ENCODE results near the gene ACVR1B. TPM values are rescaled to one million over a fixed set of nuclear protein-coding genes. Genes with fewer than 3 reads are reported as not detected.

Gene ACVR1B
- total and polyA plus RNA-seq, 9 of the 15 experiments (the other 6 are each of a cell fraction or from before 2014, with no cell fraction given), result 0.97 to 15.1 (median 6.8) TPM

DNA sequence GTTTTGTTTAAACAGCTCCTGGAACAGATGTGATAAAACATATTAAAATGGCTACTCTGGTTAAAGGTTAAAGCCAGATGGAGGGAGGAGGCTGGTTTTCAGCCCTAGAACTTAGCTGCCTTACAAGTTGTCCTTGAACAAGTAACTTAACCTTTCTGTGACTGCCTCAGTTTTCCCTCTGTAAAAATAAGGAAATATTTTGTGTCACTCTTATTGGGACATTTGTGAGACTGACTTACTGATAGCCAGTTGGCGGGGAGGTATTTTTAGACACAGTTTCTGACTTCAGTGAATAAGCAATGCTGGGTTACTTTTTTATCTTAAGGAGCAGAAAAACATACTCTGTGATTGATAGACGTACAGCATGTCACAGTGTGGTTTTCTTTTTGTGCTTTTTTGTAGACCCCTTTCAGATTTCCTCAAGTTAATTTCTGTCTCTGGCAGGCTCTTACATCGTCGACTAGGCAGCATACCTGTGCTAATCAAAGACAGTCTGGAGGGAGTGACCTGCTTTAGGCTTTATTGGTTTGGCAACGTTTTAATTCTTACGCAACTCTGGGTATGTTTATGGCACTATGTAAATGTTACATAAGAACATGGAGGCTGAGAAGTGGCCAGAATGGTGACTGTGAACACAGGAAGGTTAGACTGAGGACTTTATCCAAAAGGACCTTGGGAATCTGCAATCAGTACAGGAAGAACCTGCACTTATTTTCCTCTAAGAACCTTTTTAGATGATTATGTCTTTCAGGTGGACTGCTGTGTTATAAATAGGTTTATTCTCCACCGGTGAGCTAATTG is 3.3 kb downstream of the ACVR1B start (continued):
- TF ChIP-seq THRB (CRISPR knock-in tag; conservative IDR thresholded peaks at IDR 0.05), result no peak
- TF ChIP-seq, protein P1, sequence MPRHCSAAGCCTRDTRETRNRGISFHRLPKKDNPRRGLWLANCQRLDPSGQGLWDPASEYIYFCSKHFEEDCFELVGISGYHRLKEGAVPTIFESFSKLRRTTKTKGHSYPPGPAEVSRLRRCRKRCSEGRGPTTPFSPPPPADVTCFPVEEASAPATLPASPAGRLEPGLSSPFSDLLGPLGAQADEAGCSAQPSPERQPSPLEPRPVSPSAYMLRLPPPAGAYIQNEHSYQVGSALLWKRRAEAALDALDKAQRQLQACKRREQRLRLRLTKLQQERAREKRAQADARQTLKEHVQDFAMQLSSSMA (CRISPR knock-in tag; IDR thresholded peaks at IDR 0.05), result no peak
- TF ChIP-seq NFE2 (IDR thresholded peaks at IDR 0.05; ENCODE audit: low read depth), result peak; percentile 37; the same call in 1 of the 2 replicates
- TF ChIP-seq CBX5 (IDR thresholded peaks at IDR 0.05; ENCODE audit: borderline replicate concordance, low read depth), result no peak
- no peak for TF ChIP-seq ZMIZ1 (IDR thresholded peaks at IDR 0.05; ENCODE audit: low read depth in 2 of 2, low read length in 2 of 2)
- TF ChIP-seq E4F1 (CRISPR knock-in tag; IDR thresholded peaks at IDR 0.05; ENCODE audit: borderline replicate concordance), result no peak
- TF ChIP-seq LEF1 (IDR thresholded peaks at IDR 0.05), result 0 out of 2 replicates have a peak, but pooled peaks have one; percentile 32
- no peak for TF ChIP-seq LCOR (CRISPR knock-in tag; IDR thresholded peaks at IDR 0.05)
- no peak for TF ChIP-seq ZNF184 (CRISPR knock-in tag; IDR thresholded peaks at IDR 0.05)
- TF ChIP-seq, protein P2, sequence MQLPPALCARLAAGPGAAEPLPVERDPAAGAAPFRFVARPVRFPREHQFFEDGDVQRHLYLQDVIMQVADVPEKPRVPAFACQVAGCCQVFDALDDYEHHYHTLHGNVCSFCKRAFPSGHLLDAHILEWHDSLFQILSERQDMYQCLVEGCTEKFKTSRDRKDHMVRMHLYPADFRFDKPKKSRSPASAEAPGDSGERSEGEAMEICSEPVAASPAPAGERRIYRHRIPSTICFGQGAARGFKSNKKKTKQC (CRISPR knock-in tag; IDR thresholded peaks at IDR 0.05), result no peak
- TF ChIP-seq MEF2D (tag; conservative IDR thresholded peaks at IDR 0.05; ENCODE audit: low read depth), result peak; percentile 94
- TF ChIP-seq CBFA2T2 (conservative IDR thresholded peaks at IDR 0.05), result peak; percentile 83
- TF ChIP-seq KLF10 (CRISPR knock-in tag; IDR thresholded peaks at IDR 0.05), result no peak
- no peak for TF ChIP-seq ZNF668 (CRISPR knock-in tag; IDR thresholded peaks at IDR 0.05)
- no peak for TF ChIP-seq TRIM25 (IDR thresholded peaks at IDR 0.05; ENCODE audit: borderline replicate concordance)
- no peak for TF ChIP-seq SMAD2 (IDR thresholded peaks at IDR 0.05; ENCODE audit: low read depth, low read length)
- no peak for TF ChIP-seq HOXB6 (CRISPR knock-in tag; IDR thresholded peaks at IDR 0.05; ENCODE audit: borderline replicate concordance)
